OCI-LY7 (cell line): ENCODE results near the gene SNRPA1. TPM values are rescaled to one million over a fixed set of nuclear protein-coding genes. Genes with fewer than 3 reads are reported as not detected.

Experiments used
- BruUV-seq: library from RNA; stranded (reverse); fragments of 400-500 nt; replicated peaks from 2 replicates; lab custom pipeline; 2021; lab: Mats Ljungman, UMichigan
- CTCF ChIA-PET: fragments of 300-600 bp; sonication (Branson Sonifier 250); formaldehyde crosslinking; loops from one replicate; lab custom pipeline; 2022; ENCODE audit warnings: antibody characterized with exemption; ENCODE audit not compliant: unreplicated experiment; lab: Charles Lee
- POLR2A ChIA-PET: fragments of 300-600 bp; sonication (Branson Sonifier 250); formaldehyde crosslinking; loops from one replicate; lab custom pipeline; 2022; ENCODE audit warnings: antibody characterized with exemption; lab: Charles Lee
- DNase-seq: peaks from one replicate; pipeline ENCODE4 v3.0.0-alpha.2; 2015; ENCODE audit warnings: low spot score
- H2AFZ ChIP-seq: fragments of 200-600 bp; sonication (generic), shearing (Covaris generic); 2 replicates; pipeline ENCODE4 v1.6.1; 2014; ENCODE audit warnings: mild to moderate bottlenecking, antibody characterized with exemption, low read length, moderate library complexity
- H3K27ac ChIP-seq: fragments of 200-600 bp; sonication (generic); 2 replicates; pipeline ENCODE4 v1.5.1; 2014; ENCODE audit warnings: mixed run types, low read depth, mild to moderate bottlenecking, moderate library complexity, low read length, inconsistent platforms; ENCODE audit not compliant: poor library complexity, severe bottlenecking
- H3K36me3 ChIP-seq: fragments of 200-600 bp; sonication (generic); 2 replicates; pipeline ENCODE4 v1.6.1; 2014; ENCODE audit warnings: mild to moderate bottlenecking, antibody characterized with exemption, low read length, moderate library complexity, mixed read lengths; ENCODE audit not compliant: insufficient read depth
- H3K4me1 ChIP-seq: fragments of 200-600 bp; sonication (generic); 2 replicates; pipeline ENCODE4 v1.5.1; 2014; ENCODE audit warnings: mild to moderate bottlenecking, low read length; ENCODE audit not compliant: insufficient read depth, poor library complexity, severe bottlenecking
- H3K4me2 ChIP-seq: fragments of 200-600 bp; sonication (generic); 2 replicates; pipeline ENCODE4 v1.6.1; 2014; ENCODE audit warnings: mild to moderate bottlenecking, low read length
- H3K4me3 ChIP-seq: fragments of 200-600 bp; sonication (generic); 2 replicates; pipeline ENCODE4 v1.5.1; 2014; ENCODE audit warnings: mild to moderate bottlenecking, low read depth, low read length; ENCODE audit not compliant: poor library complexity, severe bottlenecking
- H3K79me2 ChIP-seq: fragments of 200-600 bp; sonication (generic); 2 replicates; pipeline ENCODE4 v1.6.1; 2016; ENCODE audit warnings: low read depth, mild to moderate bottlenecking, low read length, moderate library complexity, mixed read lengths; ENCODE audit not compliant: insufficient read depth
- H3K9me2 ChIP-seq: fragments of 200-600 bp; sonication (generic); 2 replicates; pipeline ENCODE4 v1.6.1; 2016; ENCODE audit warnings: mild to moderate bottlenecking, low read length, mixed read lengths; ENCODE audit not compliant: insufficient read depth
- H3K9me3 ChIP-seq: fragments of 200-600 bp; sonication (generic); 2 replicates; pipeline ENCODE4 v1.6.1; 2014; ENCODE audit warnings: mild to moderate bottlenecking, mixed run types, low read length, mixed read lengths
- H4K20me1 ChIP-seq: fragments of 200-600 bp; sonication (generic); 2 replicates; pipeline ENCODE4 v1.6.1; 2014; ENCODE audit warnings: mild to moderate bottlenecking, antibody characterized with exemption, low read length, moderate library complexity, mixed read lengths; ENCODE audit not compliant: insufficient read depth
- EZH2phosphoT487 ChIP-seq: fragments of 200-600 bp; sonication (generic); IDR thresholded peaks from 2 replicates; pipeline ENCODE4 v1.6.1; 2018; ENCODE audit warnings: low read depth, borderline replicate concordance, mild to moderate bottlenecking, mixed run types, antibody characterized with exemption, low read length, moderate library complexity, mixed read lengths
- intact Hi-C: fragments of 100-400 bp; cut with micrococcal nuclease; formaldehyde crosslinking; loops from one replicate; pipeline ENCODE4 v1.10.0; 2022; ENCODE audit not compliant: unreplicated experiment
- total RNA-seq, 2 experiments: library from RNA; depleted of rRNA in 1 of 2; stranded (reverse); fragments of >200 nt in 1 of 2; shearing (Covaris generic) in 1 of 2; gene quantifications; 2 replicates each; pipeline ENCODE4 v1.2.3, GENCODE V29; 2014 to 2022
- TF ChIP-seq, protein P1 (sequence below): fragments of 200-600 bp; sonication (generic); conservative IDR thresholded peaks from 2 replicates; pipeline ENCODE4 v1.5.1; 2014; ENCODE audit warnings: mild to moderate bottlenecking, antibody characterized with exemption, low read length, moderate library complexity, mixed read lengths

Gene SNRPA1
- total RNA-seq, 2 experiments from 2014 or later = 54.3 to 176 TPM

DNA sequence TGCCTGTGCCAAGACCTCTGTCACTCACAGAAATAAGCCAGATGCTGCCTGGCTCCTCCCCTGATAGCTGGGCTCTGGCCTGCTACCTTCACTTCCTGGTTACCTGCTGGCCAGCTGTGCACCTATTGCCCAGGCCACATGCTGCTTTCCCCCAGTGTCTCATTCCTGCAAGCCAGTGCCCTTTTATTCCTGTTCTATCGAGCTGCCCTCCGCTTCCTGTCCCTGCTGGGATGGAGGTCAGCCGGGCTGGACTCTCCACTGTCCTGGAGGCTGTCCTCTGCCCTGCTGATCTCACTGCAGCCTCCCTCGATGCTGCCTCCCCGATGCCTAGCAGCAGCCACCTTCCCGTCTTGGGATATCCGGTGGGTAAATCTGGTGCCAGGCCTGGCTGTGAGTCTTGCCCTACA lies 37.0 kb upstream of the SNRPA1 start:
- POLR2A ChIA-PET = no interaction called here
- peaks cover 29% of the 10 kb centered on the region for H3K9me3 ChIP-seq
- H3K4me2 ChIP-seq = no peak overlapping the region
- H3K9me2 ChIP-seq = no peaks in the 10 kb centered on the region
- H3K36me3 ChIP-seq = peaks cover 3% of the 10 kb centered on the region; the same call in 1 of the 2 replicates
- TF ChIP-seq EZH2phosphoT487 = no peak
- TF ChIP-seq, protein P1, sequence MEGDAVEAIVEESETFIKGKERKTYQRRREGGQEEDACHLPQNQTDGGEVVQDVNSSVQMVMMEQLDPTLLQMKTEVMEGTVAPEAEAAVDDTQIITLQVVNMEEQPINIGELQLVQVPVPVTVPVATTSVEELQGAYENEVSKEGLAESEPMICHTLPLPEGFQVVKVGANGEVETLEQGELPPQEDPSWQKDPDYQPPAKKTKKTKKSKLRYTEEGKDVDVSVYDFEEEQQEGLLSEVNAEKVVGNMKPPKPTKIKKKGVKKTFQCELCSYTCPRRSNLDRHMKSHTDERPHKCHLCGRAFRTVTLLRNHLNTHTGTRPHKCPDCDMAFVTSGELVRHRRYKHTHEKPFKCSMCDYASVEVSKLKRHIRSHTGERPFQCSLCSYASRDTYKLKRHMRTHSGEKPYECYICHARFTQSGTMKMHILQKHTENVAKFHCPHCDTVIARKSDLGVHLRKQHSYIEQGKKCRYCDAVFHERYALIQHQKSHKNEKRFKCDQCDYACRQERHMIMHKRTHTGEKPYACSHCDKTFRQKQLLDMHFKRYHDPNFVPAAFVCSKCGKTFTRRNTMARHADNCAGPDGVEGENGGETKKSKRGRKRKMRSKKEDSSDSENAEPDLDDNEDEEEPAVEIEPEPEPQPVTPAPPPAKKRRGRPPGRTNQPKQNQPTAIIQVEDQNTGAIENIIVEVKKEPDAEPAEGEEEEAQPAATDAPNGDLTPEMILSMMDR = no peak
- H2AFZ ChIP-seq = no peak overlapping the region
- no peak for DNase-seq
- no peak overlapping the region for H3K4me3 ChIP-seq
- H4K20me1 ChIP-seq = no peaks in the 10 kb centered on the region
- H3K27ac ChIP-seq = no peak overlapping the region
- intact Hi-C loops = no loop called here
- no peaks in the 10 kb centered on the region for H3K79me2 ChIP-seq
- CTCF ChIA-PET = no interaction called here
- H3K4me1 ChIP-seq = peaks cover 5% of the 10 kb centered on the region
- no TSS peak for BruUV-seq

DNA sequence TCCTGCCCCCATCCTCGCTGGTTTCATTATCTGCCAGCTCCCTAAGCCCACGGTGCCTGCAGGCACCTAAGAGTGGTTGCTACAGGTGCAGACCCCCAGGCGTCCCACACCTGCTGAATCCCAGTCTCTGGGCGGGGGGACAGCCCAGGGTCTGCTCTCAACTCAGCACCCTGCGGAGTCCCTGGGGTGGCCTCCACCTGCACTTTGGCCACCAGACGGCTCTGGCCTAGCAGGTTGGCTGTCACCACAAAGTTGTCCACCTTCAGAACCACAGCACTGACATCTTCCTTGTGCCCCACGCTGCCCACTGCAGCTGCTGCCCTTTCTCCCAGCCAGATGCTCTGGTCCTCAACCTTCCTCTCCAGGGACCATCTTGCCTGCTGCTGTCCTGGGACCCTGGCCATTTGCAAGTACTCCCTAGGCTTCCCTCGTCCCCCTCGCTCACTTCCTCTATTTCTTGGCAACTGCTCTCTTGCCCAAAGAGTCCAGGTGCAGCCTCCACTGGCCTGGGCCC lies 34.9 kb upstream of the SNRPA1 start:
- no peaks in the 10 kb centered on the region for H3K79me2 ChIP-seq
- no peak for TF ChIP-seq EZH2phosphoT487
- TF ChIP-seq, protein P1 = no peak
- H3K4me1 ChIP-seq = peaks cover 5% of the 10 kb centered on the region
- no peak overlapping the region for H3K27ac ChIP-seq
- CTCF ChIA-PET = no interaction called here
- peaks cover 17% of the 10 kb centered on the region for H3K9me3 ChIP-seq
- no peak overlapping the region for H3K4me2 ChIP-seq
- H3K36me3 ChIP-seq = peaks cover 3% of the 10 kb centered on the region; the same call in 1 of the 2 replicates
- no peaks in the 10 kb centered on the region for H4K20me1 ChIP-seq
- H2AFZ ChIP-seq = no peak overlapping the region
- DNase-seq = no peak
- BruUV-seq = no TSS peak
- no peak overlapping the region for H3K4me3 ChIP-seq
- no peaks in the 10 kb centered on the region for H3K9me2 ChIP-seq
- intact Hi-C loops = no loop called here
- POLR2A ChIA-PET = no interaction called here

DNA sequence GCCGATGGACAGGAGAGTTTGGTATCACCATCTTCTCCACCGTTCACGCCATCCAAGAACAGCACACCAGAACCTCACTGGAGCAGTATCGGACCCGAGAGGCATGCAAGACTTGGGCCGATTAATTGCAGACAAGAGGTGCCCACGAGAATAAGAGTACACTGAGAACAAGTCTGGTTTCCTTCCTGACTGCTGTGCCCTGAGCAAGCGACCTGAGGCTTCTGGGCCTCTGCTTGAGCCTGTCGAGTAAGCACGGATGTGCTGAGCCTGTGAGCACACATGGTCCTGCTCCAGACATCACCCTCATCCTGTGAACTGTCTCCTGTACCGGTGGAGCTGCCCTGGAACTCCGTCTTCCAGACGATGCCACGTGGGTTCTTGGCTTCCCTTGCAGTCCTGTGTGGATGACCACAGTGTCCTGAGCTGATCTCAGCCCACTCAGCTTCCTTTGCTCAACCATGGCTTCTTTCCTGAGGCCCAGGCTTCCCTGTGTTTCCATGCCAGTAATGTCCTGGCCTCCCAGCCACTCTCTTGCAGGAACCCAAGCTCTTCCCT lies 34.3 kb upstream of the SNRPA1 start:
- DNase-seq = no peak
- Histone ChIP-seq H3K27ac (no peak overlapping the region), H3K4me2 (no peak overlapping the region), H3K9me3 (peaks cover 12% of the 10 kb centered on the region), H3K36me3 (no peaks in the 10 kb centered on the region), H4K20me1 (no peaks in the 10 kb centered on the region), H2AFZ (no peak overlapping the region), H3K79me2 (no peaks in the 10 kb centered on the region), H3K4me3 (no peak overlapping the region), H3K4me1 (peaks cover 1% of the 10 kb centered on the region), H3K9me2 (no peaks in the 10 kb centered on the region)
- BruUV-seq = no TSS peak
- ChIA-PET POLR2A (no interaction called here), CTCF (no interaction called here)
- intact Hi-C loops = no loop called here
- no peak for TF ChIP-seq EZH2phosphoT487
